Body of pancreas (tissue), 4 donors: ENCODE results near the gene CACNA1C. TPM values are rescaled to one million over a fixed set of nuclear protein-coding genes. Genes with fewer than 3 reads are reported as not detected.

Experiments used
- ATAC-seq: fragments of 150-250 bp; one replicate; pipeline ENCODE4 v1.9.1; 2016
- DNase-seq, 4 donors: peaks; one replicate each; pipeline ENCODE4 v3.0.0-alpha.2; 2019
- H3K27ac ChIP-seq, 4 donors: fragments of 200-600 bp; sonication (generic); 1 replicate in 3 of 4; 2 replicates in 1 of 4; pipeline versions ENCODE4 v1.5.1 to v1.6.1; 2016 to 2019; ENCODE audit warnings: mild to moderate bottlenecking in 1 of 4, mixed read lengths in 1 of 4, moderate library complexity in 1 of 4
- H3K27me3 ChIP-seq, 2 donors: fragments of 200-600 bp; sonication (generic); one replicate each; pipeline ENCODE4 v1.6.0; 2016; ENCODE audit warnings: mild to moderate bottlenecking in 1 of 2
- H3K36me3 ChIP-seq, 2 donors: fragments of 200-600 bp; sonication (generic); replicated peaks in 1 of 2; 2 replicates each; pipeline ENCODE4 v1.5.1; 2016; ENCODE audit warnings: low read depth in 2 of 2; ENCODE audit not compliant: insufficient read depth in 1 of 2
- H3K4me1 ChIP-seq: fragments of 200-600 bp; sonication (generic); one replicate; pipeline ENCODE4 v1.6.0; 2016
- H3K4me3 ChIP-seq, 2 donors: fragments of 200-600 bp; sonication (generic); 1 replicate in 1 of 2; 2 replicates in 1 of 2; pipeline ENCODE4 v1.5.1; 2016 to 2019
- H3K9me3 ChIP-seq, 3 donors: fragments of 200-600 bp; sonication (generic); 1 replicate in 2 of 3; 2 replicates in 1 of 3; pipeline ENCODE4 v1.5.1; 2016
- POLR2A ChIP-seq, 3 donors: fragments of 450-650 bp; IDR thresholded peaks; one replicate each; pipeline ENCODE4 v1.6.1; 2016; ENCODE audit warnings: antibody characterized with exemption in 3 of 3, mild to moderate bottlenecking in 2 of 3
- WGBS, 2 donors: methylation state at CpG; one replicate each; pipeline ENCODE4 v1.1.5; 2017; 5-methylcytosine and 5-hydroxymethylcytosine counted together
- intact Hi-C: fragments of 100-400 bp; cut with DNase I; formaldehyde crosslinking; loops from one replicate; pipeline ENCODE4 v1.15.1; 2023
- total RNA-seq, 2 donors: library from RNA; depleted of rRNA; stranded (reverse); fragments of >200 nt; gene quantifications; one replicate each; pipeline ENCODE4 v1.1.0, GENCODE V29; 2016
- TF ChIP-seq, protein P1 (sequence below), 7 experiments: fragments of 450-650 bp in 4 of 7; fragments of 200-600 bp in 3 of 7; sonication (generic) in 3 of 7; IDR thresholded peaks; one replicate each; pipeline ENCODE4 v1.5.1; 2016 to 2019; ENCODE audit warnings: antibody characterized with exemption in 7 of 7

Gene CACNA1C
- total RNA-seq, 2 donors from 2014 or later = 2.3 to 4.4 TPM

GRCh38 chr12:2451025-2451424 is 398.2 kb downstream of the CACNA1C start:
- 42 to 56% methylated on average over 4 of the region's 4 CpGs for WGBS, 2 donors
- no peak for ATAC-seq
- Histone ChIP-seq H3K27me3 (no peaks in the 10 kb centered on the region), H3K4me3 (no peak overlapping the region), H3K4me1 (no peaks in the 10 kb centered on the region), H3K9me3 (no peaks in the 10 kb centered on the region), H3K27ac (no peak overlapping the region), H3K36me3 (no peaks in the 10 kb centered on the region)
- TF ChIP-seq, protein P1, sequence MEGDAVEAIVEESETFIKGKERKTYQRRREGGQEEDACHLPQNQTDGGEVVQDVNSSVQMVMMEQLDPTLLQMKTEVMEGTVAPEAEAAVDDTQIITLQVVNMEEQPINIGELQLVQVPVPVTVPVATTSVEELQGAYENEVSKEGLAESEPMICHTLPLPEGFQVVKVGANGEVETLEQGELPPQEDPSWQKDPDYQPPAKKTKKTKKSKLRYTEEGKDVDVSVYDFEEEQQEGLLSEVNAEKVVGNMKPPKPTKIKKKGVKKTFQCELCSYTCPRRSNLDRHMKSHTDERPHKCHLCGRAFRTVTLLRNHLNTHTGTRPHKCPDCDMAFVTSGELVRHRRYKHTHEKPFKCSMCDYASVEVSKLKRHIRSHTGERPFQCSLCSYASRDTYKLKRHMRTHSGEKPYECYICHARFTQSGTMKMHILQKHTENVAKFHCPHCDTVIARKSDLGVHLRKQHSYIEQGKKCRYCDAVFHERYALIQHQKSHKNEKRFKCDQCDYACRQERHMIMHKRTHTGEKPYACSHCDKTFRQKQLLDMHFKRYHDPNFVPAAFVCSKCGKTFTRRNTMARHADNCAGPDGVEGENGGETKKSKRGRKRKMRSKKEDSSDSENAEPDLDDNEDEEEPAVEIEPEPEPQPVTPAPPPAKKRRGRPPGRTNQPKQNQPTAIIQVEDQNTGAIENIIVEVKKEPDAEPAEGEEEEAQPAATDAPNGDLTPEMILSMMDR (IDR thresholded peaks at IDR 0.05) = no peak
- TF ChIP-seq POLR2A (IDR thresholded peaks at IDR 0.05) = no peak
- intact Hi-C loops = no loop called here
- no peak for DNase-seq

GRCh38 chr12:2451497-2451896 is 398.7 kb downstream of the CACNA1C start:
- Histone ChIP-seq H3K4me3 (no peak overlapping the region), H3K27me3 (no peaks in the 10 kb centered on the region), H3K27ac (no peak overlapping the region), H3K9me3 (no peaks in the 10 kb centered on the region), H3K4me1 (no peaks in the 10 kb centered on the region), H3K36me3 (no peaks in the 10 kb centered on the region)
- TF ChIP-seq, protein P1 (IDR thresholded peaks at IDR 0.05) = no peak
- TF ChIP-seq POLR2A (IDR thresholded peaks at IDR 0.05) = no peak
- ATAC-seq (no peak), DNase-seq (no peak)
- intact Hi-C loops = no loop called here
- WGBS, 2 donors = 61 to 74% methylated on average over 5 of the region's 5 CpGs

DNA sequence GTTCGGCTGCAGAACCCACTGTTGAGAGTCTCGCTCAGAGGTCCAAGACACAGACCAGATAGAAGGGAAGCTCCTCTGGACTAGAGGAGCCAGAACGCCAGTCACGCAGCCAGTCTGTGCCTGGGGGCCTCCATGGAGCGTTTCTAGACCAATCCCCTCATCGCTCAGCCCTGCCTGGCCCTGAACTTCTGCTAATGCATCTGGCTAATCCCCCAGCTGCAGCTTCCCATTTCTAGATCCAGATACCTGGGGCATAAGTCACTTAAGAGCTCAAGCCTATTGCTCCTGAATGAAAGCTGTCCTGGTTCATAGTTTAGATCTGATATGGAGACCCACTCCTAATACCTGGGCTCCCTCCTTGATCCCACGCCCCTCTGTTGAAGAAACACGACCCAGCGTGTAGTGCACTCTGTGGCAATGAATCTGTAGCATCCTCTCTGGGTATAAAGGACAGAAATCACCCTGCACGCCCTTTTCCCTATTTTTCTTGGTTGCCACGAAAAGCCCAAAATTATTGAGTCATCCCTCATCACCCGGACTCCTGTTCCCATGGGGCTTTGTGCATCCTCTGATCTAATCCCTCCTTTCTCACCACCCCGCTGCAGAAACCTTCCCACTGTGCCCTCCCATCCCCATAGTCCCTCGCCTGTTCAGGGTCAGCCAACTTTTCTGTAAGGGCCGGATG is 400.4 kb downstream of the CACNA1C start:
- WGBS, 2 donors = 63% methylated on average over 14 to 15 of the region's 15 CpGs
- intact Hi-C loops = no loop called here
- no peak for TF ChIP-seq POLR2A (IDR thresholded peaks at IDR 0.05)
- TF ChIP-seq, protein P1 (IDR thresholded peaks at IDR 0.05) = no peak
- no peak overlapping the region for H3K4me3 ChIP-seq
- no peaks in the 10 kb centered on the region for H3K4me1 ChIP-seq
- no peak overlapping the region for H3K27ac ChIP-seq
- DNase-seq = no peak
- H3K36me3 ChIP-seq = no peaks in the 10 kb centered on the region
- no peaks in the 10 kb centered on the region for H3K9me3 ChIP-seq
- ATAC-seq = no peak
- no peaks in the 10 kb centered on the region for H3K27me3 ChIP-seq

DNA sequence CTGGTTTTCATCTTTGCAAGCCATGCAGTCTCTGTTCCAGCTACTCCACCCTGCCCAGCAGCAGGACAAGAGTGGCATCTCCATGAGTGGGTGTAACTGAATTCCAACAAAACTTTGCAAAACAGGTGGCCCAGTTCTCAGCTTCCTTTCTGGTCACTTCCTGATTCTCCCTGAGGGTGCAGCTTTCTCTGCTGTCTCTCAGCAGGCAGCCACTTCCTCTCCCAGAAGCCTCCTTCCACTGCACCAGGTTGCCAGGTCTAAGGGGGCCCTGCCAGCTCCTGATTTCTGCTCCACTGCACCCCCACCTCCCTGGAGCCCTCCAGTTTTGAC is 400.9 kb downstream of the CACNA1C start:
- Histone ChIP-seq H3K9me3 (no peaks in the 10 kb centered on the region), H3K27ac (no peak overlapping the region), H3K27me3 (no peaks in the 10 kb centered on the region), H3K4me1 (no peaks in the 10 kb centered on the region), H3K36me3 (no peaks in the 10 kb centered on the region), H3K4me3 (no peak overlapping the region)
- ATAC-seq (no peak), DNase-seq (no peak)
- TF ChIP-seq POLR2A (IDR thresholded peaks at IDR 0.05) = no peak
- intact Hi-C loops = no loop called here

GRCh38 chr12:2454601-2455177 is 401.9 kb downstream of the CACNA1C start:
- no peak overlapping the region for H3K4me3 ChIP-seq

More at GRCh38 chr12:2454601-2455177, 401.9 kb downstream of the CACNA1C start:
- 63 to 65% methylated on average over 20 of the region's 20 CpGs for WGBS, 2 donors
- no peaks in the 10 kb centered on the region for H3K27me3 ChIP-seq
- no peaks in the 10 kb centered on the region for H3K4me1 ChIP-seq
- no peaks in the 10 kb centered on the region for H3K36me3 ChIP-seq
- DNase-seq (no peak), ATAC-seq (no peak)
- H3K9me3 ChIP-seq = no peaks in the 10 kb centered on the region
- H3K27ac ChIP-seq = no peak overlapping the region
- TF ChIP-seq POLR2A (IDR thresholded peaks at IDR 0.05) = no peak
- TF ChIP-seq, protein P1 (IDR thresholded peaks at IDR 0.05) = no peak
- intact Hi-C loops = no loop called here
